ENCODE data around the gene ERC2. TPM values are rescaled to one million over a fixed set of nuclear protein-coding genes. Genes with fewer than 3 reads are reported as not detected.

The ERC2 gene
- total and polyA plus RNA-seq, 2 of the 8 experiments (the other 6 are each of a cell fraction or from before 2014, with no cell fraction given) = 16.4 to 22.8 TPM

DNA sequence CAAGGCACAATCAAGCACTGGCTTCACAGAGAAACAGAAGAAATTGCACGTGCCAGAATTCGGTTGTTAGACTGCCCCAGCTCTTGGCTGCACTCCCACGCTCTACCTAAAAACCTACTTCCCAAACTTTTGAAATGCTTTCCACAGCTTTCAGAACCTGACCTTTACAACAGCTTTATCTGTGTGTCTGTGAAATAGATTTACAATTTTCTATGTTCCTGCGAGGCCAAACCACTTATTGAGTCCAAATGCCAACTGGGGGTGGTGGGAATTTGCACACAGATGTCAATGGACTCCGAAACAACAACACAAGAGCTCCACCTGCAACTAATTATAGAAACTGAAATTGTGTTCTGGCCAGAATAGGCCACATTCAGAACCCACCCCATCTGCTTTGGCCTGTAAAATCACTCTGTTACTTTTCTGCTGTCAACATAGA, 44.6 kb downstream of the ERC2 start:
- Histone ChIP-seq H3K14ac (ENCODE audit: insufficient read length) (no peak overlapping the region), H2BK120ac (replicated peaks; ENCODE audit: low read depth, low read length) (no peak overlapping the region), H3K36me3 (ENCODE audit: control insufficient read depth in 2 of 4, insufficient read depth in 4 of 4, low read length in 3 of 4) (peaks cover 0 to 5% (median 1%) of the 10 kb centered on the region in 4 experiments; a peak in 4 of 8 replicates), H4K91ac (replicated peaks; ENCODE audit: insufficient read length, low read length) (no peak overlapping the region), H2AFZ (ENCODE audit: low read length) (no peak overlapping the region), H4K5ac (ENCODE audit: insufficient read length, low read depth, low read length) (no peak overlapping the region), H3K18ac (ENCODE audit: extremely low read depth, low read length) (no peak overlapping the region), H3K23me2 (ENCODE audit: low read depth, low read length) (no peaks in the 10 kb centered on the region), H4K8ac (ENCODE audit: extremely low read depth, insufficient read depth, low read length) (no peak overlapping the region), H2AK5ac (ENCODE audit: low read depth, low read length) (no peak overlapping the region), H3K27me3 (replicated peaks in 1 of 4; ENCODE audit: control insufficient read depth in 3 of 4, extremely low read depth in 1 of 4, insufficient read depth in 3 of 4, low read length in 3 of 4) (no peaks in the 10 kb centered on the region), H3K79me1 (ENCODE audit: low read depth, low read length) (no peaks in the 10 kb centered on the region), H3K56ac (replicated peaks; ENCODE audit: insufficient read length, low read depth, low read length) (no peak overlapping the region), H3K4me1 (replicated peaks in 1 of 4; ENCODE audit: control insufficient read depth in 3 of 4, insufficient read depth in 4 of 4, low read length in 3 of 4) (peaks cover 0 to 9% (median 0%) of the 10 kb centered on the region in 4 experiments; a peak in 1 of 7 replicates), H2BK5ac (ENCODE audit: low read depth, low read length) (no peak overlapping the region), H3K9ac (replicated peaks in 1 of 4; ENCODE audit: extremely low read depth in 1 of 4, low read depth in 3 of 4, low read length in 3 of 4) (no peak overlapping the region), H3K4ac (replicated peaks; ENCODE audit: insufficient read length, low read depth, low read length) (no peak overlapping the region), H3K4me2 (ENCODE audit: insufficient read depth in 1 of 2, low read depth in 2 of 2, low read length in 2 of 2) (no peak overlapping the region), H2BK12ac (ENCODE audit: low read depth, low read length) (no peak overlapping the region), H3K79me2 (ENCODE audit: control insufficient read depth in 1 of 2, insufficient read depth in 2 of 2, low read length in 2 of 2) (no peaks in the 10 kb centered on the region), H3K27ac (ENCODE audit: low read depth, low read length) (no peak overlapping the region), H2BK15ac (ENCODE audit: low read length) (no peak overlapping the region), H3K4me3 (ENCODE audit: extremely low read depth in 1 of 4, insufficient read depth in 2 of 4, low read depth in 3 of 4, low read length in 4 of 4) (no peak overlapping the region), H2BK20ac (ENCODE audit: low read length) (no peak overlapping the region), H4K20me1 (replicated peaks in 1 of 2; ENCODE audit: control insufficient read depth in 1 of 2, insufficient read depth in 2 of 2, low read length in 2 of 2) (no peaks in the 10 kb centered on the region), H3K23ac (ENCODE audit: insufficient read length) (no peak overlapping the region), H3K9me3 (ENCODE audit: insufficient read depth in 2 of 2, low read depth in 1 of 2, low read length in 1 of 2) (no peaks in the 10 kb centered on the region)
- DNase-seq (ENCODE audit: low read depth in 1 of 2, low spot score in 2 of 2) = no peak
- FAIRE-seq = no peak
- WGBS, 2 experiments (ENCODE audit: extremely low coverage in 1 of 2, insufficient coverage in 1 of 2, insufficient read length in 1 of 2, insufficient replicate concordance in 2 of 2, low coverage in 1 of 2, low lambda C conversion rate in 2 of 2, missing lambda C conversion rate in 1 of 2) = 93% methylated on average over 5 of the region's 5 CpGs; no CpG with 5 or more reads in 1 of the 2 experiments
- POLR2A ChIA-PET (ENCODE audit: partially characterized antibody) = interaction anchor here (1.0 to 1.2 kb wide), 2 partner anchors 11 to 17 kb away, joined by 3 read pairs; no protein-coding TSS in a partner anchor
- TF ChIP-seq JUN (IDR thresholded peaks at IDR 0.05; ENCODE audit: low read depth, low read length) (no peak), FOSL1 (IDR thresholded peaks at IDR 0.05; ENCODE audit: insufficient read depth, low read depth, low read length) (no peak), E2F6 (IDR thresholded peaks at IDR 0.05) (no peak), SIN3A (conservative IDR thresholded peaks at IDR 0.05 in 1 of 2, IDR thresholded peaks at IDR 0.05 in 1 of 2; ENCODE audit: low read depth in 1 of 2, low read length in 2 of 2) (no peak), TBP (IDR thresholded peaks at IDR 0.05; ENCODE audit: low read depth, low read length) (no peak), ZNF274 (IDR thresholded peaks at IDR 0.05; ENCODE audit: borderline replicate concordance, extremely low read depth, low read length) (no peak), RNF2 (IDR thresholded peaks at IDR 0.05; ENCODE audit: borderline replicate concordance, low read depth, low read length, missing control alignments, poor library complexity, severe bottlenecking) (no peak), SIX5 (IDR thresholded peaks at IDR 0.05; ENCODE audit: low read depth, low read length) (no peak)
- TF ChIP-seq, protein P1, sequence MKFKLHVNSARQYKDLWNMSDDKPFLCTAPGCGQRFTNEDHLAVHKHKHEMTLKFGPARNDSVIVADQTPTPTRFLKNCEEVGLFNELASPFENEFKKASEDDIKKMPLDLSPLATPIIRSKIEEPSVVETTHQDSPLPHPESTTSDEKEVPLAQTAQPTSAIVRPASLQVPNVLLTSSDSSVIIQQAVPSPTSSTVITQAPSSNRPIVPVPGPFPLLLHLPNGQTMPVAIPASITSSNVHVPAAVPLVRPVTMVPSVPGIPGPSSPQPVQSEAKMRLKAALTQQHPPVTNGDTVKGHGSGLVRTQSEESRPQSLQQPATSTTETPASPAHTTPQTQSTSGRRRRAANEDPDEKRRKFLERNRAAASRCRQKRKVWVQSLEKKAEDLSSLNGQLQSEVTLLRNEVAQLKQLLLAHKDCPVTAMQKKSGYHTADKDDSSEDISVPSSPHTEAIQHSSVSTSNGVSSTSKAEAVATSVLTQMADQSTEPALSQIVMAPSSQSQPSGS (IDR thresholded peaks at IDR 0.05; ENCODE audit: low read length) = no peak
- CTCF ChIA-PET (ENCODE audit: partially characterized antibody) = interaction anchor here (0.8 to 4.1 kb wide), 10 partner anchors 10 to 84 kb away, joined by 3 to 17 read pairs (median 4); no protein-coding TSS in a partner anchor

All from H1 (cell line).